NCI-H510A treated with DMSO at 0.1 percent for 48 hours (cell line): ENCODE measurements around the gene KLHL17.
A peak's percentile ranks its signal among the peaks of the same experiment; 100 is the strongest.

Experiments used
- DNase-seq: peaks from one replicate; lab custom pipeline; 2025; lab: John Stamatoyannopoulos, UW

Gene KLHL17

GRCh38 chr1:923131-923990 is 37.0 kb upstream of the KLHL17 start, which contains the start of gene SAMD11:
SAMD11 (plus strand) TSS chr1:923923; CDS start chr1:924432, 509 bp downstream.
- DNase-seq, result peak; percentile 66

- no peak for DNase-seq
Observed at GRCh38 chr1:923991-924655, 36.3 kb upstream of the KLHL17 start.

- no peak for DNase-seq
Observed at GRCh38 chr1:924656-925560, 35.5 kb upstream of the KLHL17 start.

- no peak for DNase-seq
Observed at GRCh38 chr1:925561-926421, 34.6 kb upstream of the KLHL17 start.

- DNase-seq, result no peak
Observed at GRCh38 chr1:927234-927633, 33.1 kb upstream of the KLHL17 start.

- DNase-seq, result no peak
Observed at GRCh38 chr1:927748-928147, 32.6 kb upstream of the KLHL17 start.

- DNase-seq, result no peak
Observed at GRCh38 chr1:928825-929661, 31.3 kb upstream of the KLHL17 start.

GRCh38 chr1:929712-930632 is 30.4 kb upstream of the KLHL17 start:
- no peak for DNase-seq

- DNase-seq, result no peak
Observed at GRCh38 chr1:930633-931138, 29.7 kb upstream of the KLHL17 start.

- DNase-seq, result no peak
Observed at GRCh38 chr1:931380-932172, 28.8 kb upstream of the KLHL17 start.

- DNase-seq, result no peak
Observed at GRCh38 chr1:932173-932510, 28.2 kb upstream of the KLHL17 start.

GRCh38 chr1:932776-933602 is 27.4 kb upstream of the KLHL17 start:
- DNase-seq, result no peak

GRCh38 chr1:933603-933940 is 26.8 kb upstream of the KLHL17 start:
- DNase-seq, result no peak

- no peak for DNase-seq
Observed at GRCh38 chr1:934991-935750, 25.2 kb upstream of the KLHL17 start.

GRCh38 chr1:935751-936231 is 24.6 kb upstream of the KLHL17 start:
- DNase-seq, result no peak

GRCh38 chr1:936348-937264 is 23.8 kb upstream of the KLHL17 start:
- DNase-seq, result no peak
